Kidney epithelial cell (primary cell): ENCODE data around the gene TTLL12. TPM values are rescaled to one million over a fixed set of nuclear protein-coding genes. Genes with fewer than 3 reads are reported as not detected.
A peak's percentile ranks its signal among the peaks of the same experiment; 100 is the strongest.

Experiments
- DNase-seq: peaks from one replicate; pipeline ENCODE4 v3.0.0-alpha.2; 2010; ENCODE audit warnings: low read depth
- H3K27me3 ChIP-seq: 2 replicates; pipeline ENCODE4 v1.6.0; 2011; ENCODE audit warnings: low read length; ENCODE audit not compliant: control insufficient read depth, insufficient read depth
- H3K36me3 ChIP-seq: 2 replicates; pipeline ENCODE4 v1.5.1; 2011; ENCODE audit warnings: low read length; ENCODE audit not compliant: control insufficient read depth, insufficient read depth
- H3K4me3 ChIP-seq: 2 replicates; pipeline ENCODE4 v1.5.1; 2011; ENCODE audit warnings: low read depth, mild to moderate bottlenecking, control low read depth, low read length
- total RNA-seq: library from RNA; depleted of rRNA; stranded (reverse); fragments of >200 nt; gene quantifications from 2 replicates; pipeline ENCODE4 v1.2.3, GENCODE V29; 2015
- TF ChIP-seq, protein P1 (sequence below): IDR thresholded peaks from 2 replicates; pipeline ENCODE4 v1.5.1; 2011; ENCODE audit warnings: mild to moderate bottlenecking, moderate library complexity, low read length, control low read depth, inconsistent platforms; ENCODE audit not compliant: insufficient read depth, poor library complexity, severe bottlenecking

The TTLL12 gene
- total RNA-seq, 1 donor from 2014 or later, result 46.2 TPM

DNA sequence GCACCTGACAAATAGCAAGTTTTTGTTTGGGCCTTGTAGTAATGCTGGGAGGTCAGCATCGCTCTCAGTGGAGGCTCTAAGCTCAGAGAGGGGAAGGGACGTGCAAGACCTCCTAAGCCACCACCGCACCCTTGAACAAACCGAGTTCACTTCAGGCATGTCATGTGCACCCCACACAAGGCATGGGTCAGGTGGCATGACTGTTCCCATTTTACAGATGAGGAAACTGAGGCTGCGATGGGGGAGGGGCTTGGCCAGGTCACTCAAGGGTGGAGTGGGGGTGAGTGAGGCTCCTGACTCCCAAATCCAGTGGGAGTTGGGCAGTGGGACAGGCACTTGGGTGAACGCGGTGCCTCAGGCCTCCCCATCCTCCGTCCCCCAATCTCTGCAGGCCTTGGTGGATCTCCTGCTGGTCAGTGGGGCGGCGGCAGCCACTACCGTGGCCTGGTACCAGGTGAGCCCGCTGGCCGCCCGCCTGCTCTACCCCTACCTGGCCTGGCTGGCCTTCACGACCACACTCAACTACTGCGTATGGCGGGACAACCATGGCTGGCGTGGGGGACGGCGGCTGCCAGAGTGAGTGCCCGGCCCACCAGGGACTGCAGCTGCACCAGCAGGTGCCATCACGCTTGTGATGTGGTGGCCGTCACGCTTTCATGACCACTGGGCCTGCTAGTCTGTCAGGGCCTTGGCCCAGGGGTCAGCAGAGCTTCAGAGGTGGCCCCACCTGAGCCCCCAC lies 24.4 kb downstream of the TTLL12 start:
- no peak for DNase-seq
- TF ChIP-seq, protein P1, sequence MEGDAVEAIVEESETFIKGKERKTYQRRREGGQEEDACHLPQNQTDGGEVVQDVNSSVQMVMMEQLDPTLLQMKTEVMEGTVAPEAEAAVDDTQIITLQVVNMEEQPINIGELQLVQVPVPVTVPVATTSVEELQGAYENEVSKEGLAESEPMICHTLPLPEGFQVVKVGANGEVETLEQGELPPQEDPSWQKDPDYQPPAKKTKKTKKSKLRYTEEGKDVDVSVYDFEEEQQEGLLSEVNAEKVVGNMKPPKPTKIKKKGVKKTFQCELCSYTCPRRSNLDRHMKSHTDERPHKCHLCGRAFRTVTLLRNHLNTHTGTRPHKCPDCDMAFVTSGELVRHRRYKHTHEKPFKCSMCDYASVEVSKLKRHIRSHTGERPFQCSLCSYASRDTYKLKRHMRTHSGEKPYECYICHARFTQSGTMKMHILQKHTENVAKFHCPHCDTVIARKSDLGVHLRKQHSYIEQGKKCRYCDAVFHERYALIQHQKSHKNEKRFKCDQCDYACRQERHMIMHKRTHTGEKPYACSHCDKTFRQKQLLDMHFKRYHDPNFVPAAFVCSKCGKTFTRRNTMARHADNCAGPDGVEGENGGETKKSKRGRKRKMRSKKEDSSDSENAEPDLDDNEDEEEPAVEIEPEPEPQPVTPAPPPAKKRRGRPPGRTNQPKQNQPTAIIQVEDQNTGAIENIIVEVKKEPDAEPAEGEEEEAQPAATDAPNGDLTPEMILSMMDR, result no peak
- H3K36me3 ChIP-seq, result no peaks in the 10 kb centered on the region

GRCh38 chr22:43160497-43161126 lies 26.3 kb downstream of the TTLL12 start:
- TF ChIP-seq, protein P1, result no peak
- Histone ChIP-seq H3K4me3 (no peak overlapping the region), H3K36me3 (no peaks in the 10 kb centered on the region)

More for the DNA sequence above, 24.4 kb downstream of the TTLL12 start:
- no peak overlapping the region for H3K4me3 ChIP-seq
- no peaks in the 10 kb centered on the region for H3K27me3 ChIP-seq

GRCh38 chr22:43159484-43160178 lies 27.3 kb downstream of the TTLL12 start:
- no peak for DNase-seq
- TF ChIP-seq, protein P1, result peak; percentile 24
- no peaks in the 10 kb centered on the region for H3K36me3 ChIP-seq

More at GRCh38 chr22:43160497-43161126, 26.3 kb downstream of the TTLL12 start:
- DNase-seq, result no peak
- H3K27me3 ChIP-seq, result no peaks in the 10 kb centered on the region

DNA sequence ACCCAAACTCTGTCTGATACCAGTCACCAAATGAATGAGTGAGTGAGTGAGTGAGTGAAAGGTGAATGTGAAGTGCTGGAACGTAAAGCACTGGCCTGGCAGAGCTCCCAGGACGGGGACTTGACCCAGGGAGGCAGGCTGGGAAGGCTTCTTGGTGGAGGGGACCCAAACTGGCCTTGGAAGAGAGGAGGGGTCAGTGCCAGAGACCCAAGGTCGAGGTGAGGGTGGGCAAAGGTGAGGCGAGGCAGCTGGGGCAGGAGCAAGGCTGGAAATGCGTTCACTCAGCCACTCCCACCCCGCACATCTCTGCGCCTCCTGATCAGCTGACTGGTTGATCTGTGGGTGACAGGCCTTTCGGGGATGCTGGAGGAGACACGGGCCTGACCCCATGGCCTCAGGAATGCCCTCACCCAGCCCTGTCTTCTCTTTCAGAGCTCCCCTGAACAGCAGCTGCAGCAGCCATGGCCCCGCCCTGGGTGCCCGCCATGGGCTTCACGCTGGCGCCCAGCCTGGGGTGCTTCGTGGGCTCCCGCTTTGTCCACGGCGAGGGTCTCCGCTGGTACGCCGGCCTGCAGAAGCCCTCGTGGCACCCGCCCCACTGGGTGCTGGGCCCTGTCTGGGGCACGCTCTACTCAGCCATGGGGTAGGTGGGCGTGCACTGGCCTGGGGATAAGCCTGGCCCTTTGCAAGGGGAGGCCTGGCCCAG lies 28.0 kb downstream of the TTLL12 start:
- H3K36me3 ChIP-seq, result no peaks in the 10 kb centered on the region
- TF ChIP-seq, protein P1, result no peak
- no peak for DNase-seq
- no peaks in the 10 kb centered on the region for H3K27me3 ChIP-seq
- no peak overlapping the region for H3K4me3 ChIP-seq

More at GRCh38 chr22:43159484-43160178, 27.3 kb downstream of the TTLL12 start:
- no peaks in the 10 kb centered on the region for H3K27me3 ChIP-seq
- H3K4me3 ChIP-seq, result no peak overlapping the region

GRCh38 chr22:43157874-43158546 lies 28.9 kb downstream of the TTLL12 start:
- no peak overlapping the region for H3K4me3 ChIP-seq
- TF ChIP-seq, protein P1, result no peak
- no peak for DNase-seq
- no peaks in the 10 kb centered on the region for H3K27me3 ChIP-seq
- no peaks in the 10 kb centered on the region for H3K36me3 ChIP-seq
